Left renal cortex interstitium (tissue), 4 donors: Measurements from ENCODE around the gene KRT14. TPM values are rescaled to one million over a fixed set of nuclear protein-coding genes. Genes with fewer than 3 reads are reported as not detected.
"Not testable (repeated sequence)": the region's sequence is repeated elsewhere in the genome, so short reads cannot be mapped to it uniquely, and the experiment has no call there.

Source experiments
- DNase-seq, 4 donors: peaks; one replicate each; pipeline ENCODE4 v3.0.0-alpha.2; 2013; ENCODE audit warnings: low read depth in 4 of 4, low spot score in 2 of 4, missing footprints in 1 of 4
- polyA plus RNA-seq, 4 donors: library from polyadenylated mRNA; unstranded; fragments of 120-200 nt; gene quantifications; one replicate each; pipeline ENCODE4 v1.2.1, GENCODE V29; 2013; ENCODE audit not compliant: insufficient read length in 4 of 4

The KRT14 gene
- polyA plus RNA-seq, 4 donors, result 0.16 to 0.70 (median 0.51) TPM; not detected in 1

DNA sequence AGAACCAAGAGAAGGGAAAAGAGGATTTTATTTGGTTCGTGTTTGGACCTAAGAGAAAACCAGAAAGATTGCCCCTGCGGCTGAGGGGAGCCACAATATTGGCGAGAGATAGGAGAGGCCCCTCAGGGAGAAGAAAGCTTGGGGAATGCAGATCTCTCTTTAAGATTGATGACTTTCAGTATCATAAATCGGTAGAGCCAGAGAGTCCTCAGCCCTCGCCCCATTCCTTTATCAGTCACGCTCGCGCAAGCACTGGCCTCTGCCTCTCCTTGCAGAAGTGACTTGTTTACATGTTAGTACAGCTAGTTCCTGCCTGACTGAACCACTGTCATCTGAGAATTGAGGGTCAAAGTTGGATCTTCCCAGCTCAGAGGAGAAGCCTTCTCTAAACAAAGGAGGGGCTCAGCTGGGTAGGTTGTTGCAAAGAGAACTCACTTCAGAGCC, 37.1 kb downstream of the KRT14 start:
- no peak for DNase-seq

GRCh38 chr17:41548844-41549595, 37.7 kb downstream of the KRT14 start:
- DNase-seq, result peak in 3 of 4 donors; percentile 66 to 79 (median 77)

GRCh38 chr17:41547921-41548843, 38.5 kb downstream of the KRT14 start:
- no peak for DNase-seq

GRCh38 chr17:41547378-41547841, 39.3 kb downstream of the KRT14 start:
- DNase-seq, result no peak

DNA sequence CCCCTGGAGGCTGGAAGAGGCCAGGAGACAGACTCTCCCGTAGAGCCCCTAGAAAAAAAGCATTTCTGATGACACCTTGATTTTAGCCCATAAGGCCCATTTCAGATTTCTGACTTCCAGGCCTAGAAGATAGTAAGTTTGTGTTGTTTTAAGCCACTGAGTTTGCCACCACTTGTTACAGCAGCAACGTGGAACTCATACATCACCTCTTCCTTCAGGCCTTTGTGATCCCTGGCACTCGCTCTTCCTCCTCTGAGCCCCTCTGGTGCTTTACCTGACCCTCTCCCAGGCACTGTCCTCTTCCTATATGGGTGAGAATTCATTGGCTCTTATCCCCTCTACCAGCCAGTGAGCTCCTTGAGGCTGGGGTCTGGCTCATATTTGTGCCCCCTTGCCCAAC, 39.9 kb downstream of the KRT14 start:
- no peak for DNase-seq

DNA sequence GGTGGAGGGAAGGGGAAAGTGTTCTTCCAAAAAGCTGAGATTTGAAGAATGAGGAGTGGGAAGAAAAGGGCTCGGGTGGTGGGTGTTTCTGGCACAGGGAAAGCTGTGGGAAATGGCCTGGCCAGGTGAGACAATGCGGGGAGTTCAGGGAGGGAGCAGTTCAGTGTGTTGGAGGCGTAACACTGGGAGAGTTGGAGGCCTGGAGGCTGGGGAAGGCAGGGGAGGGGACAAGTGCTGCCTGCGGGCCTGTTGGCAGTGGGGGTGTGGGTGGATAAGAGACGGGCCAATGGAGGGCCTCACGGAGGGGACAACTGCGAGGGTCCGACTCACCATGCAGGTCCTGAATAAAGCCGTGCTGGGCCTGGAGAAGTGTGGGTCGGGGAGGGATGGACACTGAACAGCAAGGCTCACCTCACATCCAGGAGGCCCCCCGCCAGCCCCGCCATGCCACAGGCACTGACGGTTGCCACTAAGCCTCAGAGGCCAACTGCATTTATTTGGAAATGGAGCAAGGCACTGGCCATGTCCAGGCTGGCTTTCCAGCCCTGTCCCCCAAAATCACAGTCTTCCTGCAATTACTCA, 40.8 kb downstream of the KRT14 start:
- DNase-seq, result no peak

DNA sequence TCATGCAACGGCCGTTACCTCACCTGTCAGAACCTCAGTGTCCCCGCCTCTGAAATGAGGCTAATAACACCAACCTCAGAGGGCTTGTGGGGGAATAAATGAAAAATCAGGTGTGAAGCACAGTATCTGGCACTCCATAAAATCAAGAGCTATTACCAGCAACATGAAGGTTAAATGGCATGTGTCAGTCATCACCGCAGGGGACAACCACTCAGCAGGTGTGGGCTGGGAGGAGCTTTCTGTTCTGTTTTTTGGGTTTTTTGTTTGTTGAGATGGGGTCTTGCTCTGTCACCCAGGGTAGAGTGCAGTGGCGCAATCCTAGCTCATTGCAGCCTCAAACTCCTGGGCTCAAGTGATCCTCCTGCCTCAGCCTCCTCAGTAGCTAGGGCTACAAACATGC, 41.8 kb downstream of the KRT14 start:
- no peak for DNase-seq

DNA sequence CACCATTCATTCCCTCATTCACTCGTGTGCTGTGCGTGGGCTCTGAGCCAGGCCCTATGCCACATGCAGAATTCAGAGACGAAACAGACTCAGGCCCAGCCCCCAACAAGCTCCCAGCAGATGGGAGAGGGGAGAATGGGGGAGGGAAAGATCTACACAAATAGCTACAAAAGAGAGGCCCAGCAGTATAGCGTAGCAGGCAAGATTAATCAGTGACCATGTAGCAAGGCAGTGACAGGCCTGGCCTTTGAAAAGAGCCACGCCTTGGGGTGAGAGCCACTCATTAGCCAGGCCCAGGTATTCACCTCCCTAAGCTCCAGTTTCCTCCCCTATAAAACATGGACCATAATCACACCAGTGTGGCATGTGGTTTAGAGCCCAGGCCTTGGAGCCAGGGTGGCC, 42.2 kb downstream of the KRT14 start:
- DNase-seq, result no peak

DNA sequence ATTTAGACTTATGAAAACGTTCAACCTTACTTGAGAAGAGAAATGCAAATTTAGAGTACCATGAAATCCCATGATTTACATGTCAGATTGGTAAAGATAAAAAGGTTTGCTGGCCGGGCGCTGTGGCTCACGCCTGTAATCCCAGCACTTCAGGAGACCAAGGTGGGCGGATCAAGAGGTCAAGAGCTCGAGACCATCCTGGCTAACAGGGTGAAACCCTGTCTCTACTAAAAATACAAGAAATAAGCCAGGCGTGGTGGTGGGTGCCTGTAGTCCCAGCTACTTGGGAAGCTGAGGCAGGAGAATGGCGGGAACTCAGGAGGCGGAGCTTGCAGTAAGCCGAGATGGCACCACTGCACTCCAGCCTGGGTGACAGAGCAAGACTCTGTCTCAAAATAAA, 43.9 kb downstream of the KRT14 start:
- DNase-seq, result not testable (repeated sequence)

DNA sequence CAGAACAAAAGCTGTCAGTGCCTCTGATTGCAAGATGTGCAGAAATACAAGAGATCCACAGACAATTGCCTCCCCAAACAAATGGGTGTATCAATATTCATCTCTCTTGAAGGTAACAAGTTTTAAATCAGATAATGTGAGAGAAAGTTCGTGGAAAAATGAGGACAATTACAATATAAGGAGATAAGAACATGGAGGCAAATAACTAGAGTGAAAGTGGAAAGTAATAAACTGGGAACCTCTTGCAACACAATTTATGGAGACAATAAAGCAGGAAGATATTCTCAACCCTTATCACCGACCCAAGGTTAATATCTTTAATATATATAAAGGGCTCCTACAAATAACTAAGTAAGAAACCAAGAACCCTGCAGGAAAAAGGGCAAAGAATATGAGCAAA, 44.3 kb downstream of the KRT14 start:
- no peak for DNase-seq

DNA sequence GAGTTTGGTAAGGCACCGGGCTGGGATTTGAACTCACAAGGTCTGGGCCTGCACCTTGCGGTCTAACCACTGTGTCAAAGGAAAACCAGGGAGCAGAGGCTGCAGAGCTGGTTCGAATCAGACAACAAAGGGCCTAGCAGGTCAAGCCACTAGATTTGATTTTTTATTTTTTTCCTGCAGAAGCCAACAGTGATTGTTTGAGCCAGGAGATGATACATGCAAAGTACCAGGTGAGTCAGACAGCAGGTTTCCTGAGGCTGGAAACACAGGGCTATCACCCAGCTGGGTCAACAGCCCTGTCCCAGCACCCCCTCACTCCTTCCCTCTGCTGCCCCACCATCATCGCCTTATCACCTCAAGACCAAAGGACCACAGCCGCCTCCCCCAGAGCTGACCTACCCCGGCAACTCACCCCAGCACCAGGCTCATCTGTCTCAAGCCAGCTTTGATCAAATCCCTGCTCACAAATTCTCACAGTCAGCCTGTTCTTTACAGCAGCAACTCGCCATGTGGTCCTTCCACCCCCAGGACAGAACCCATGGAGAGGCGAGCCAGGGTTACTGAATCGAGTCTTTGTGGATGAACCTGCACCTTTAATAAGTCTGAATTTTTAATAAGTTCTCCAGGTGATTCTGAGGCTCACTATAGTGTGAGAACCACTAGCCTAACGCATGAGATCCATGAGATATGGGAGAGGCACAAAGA, 45.6 kb downstream of the KRT14 start:
- no peak for DNase-seq

- no peak for DNase-seq
These were observed 46.6 kb downstream of the KRT14 start for GRCh38 chr17:41539979-41540701.

DNA sequence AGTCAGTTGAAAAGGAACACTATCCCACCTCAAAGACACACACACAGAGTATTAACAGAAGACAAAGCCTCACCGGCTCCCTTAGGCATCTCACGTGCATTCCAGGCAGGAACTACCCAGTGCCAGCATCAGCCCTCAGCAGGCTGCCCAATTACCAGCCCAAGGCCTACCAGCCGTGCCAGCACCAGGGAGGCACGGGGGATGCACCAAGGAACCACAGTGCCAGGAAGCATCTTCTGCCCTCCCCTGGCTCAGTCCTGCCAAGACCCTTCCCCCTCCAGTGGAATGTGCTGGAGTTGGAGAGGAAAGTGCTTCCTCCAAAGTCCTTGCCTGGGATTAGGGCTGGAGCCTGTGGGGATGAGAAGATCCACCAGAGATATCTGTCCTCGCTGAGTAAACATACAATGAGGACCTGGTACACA, 47.6 kb downstream of the KRT14 start:
- no peak for DNase-seq

DNA sequence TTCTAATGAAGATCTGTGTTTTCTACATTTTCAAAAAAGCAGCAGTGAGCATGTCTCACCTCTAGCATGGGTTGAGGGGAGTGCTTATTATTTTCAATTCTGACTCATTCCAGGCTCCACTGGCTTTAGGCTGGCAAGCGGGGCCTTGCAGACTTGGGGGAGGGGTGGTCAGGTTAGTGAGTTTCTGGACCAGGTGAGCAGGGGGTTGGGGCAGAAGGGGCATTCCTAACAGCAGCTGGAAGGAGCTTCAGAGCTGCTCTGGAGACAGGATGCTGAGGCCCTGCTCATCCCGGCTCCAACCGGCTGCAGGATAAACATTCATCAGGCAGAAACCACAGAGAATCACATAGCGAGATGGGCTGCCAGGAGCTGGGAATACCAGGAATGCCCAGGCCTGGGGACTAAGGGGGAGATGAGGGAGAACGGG, 48.1 kb downstream of the KRT14 start:
- no peak for DNase-seq

DNA sequence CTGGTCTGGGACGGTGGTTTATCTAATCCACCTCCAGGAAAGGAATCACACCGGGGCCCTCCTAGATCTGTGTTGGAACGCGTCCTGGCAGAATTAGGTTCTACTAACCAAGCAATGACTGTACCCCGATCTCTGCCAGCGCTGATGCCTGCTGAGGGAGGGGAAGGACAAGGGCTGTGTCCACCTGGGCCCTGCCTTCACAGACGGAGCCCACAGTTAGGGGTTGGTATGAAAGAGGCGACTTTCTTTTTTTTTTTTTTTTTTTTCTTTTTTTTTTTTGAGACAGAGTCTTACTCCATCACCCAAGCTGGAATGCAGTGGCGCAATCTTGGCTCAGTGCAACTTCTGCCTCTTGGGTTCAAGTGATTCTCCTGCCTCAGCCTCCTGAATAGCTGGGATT, 48.7 kb downstream of the KRT14 start:
- no peak for DNase-seq

DNA sequence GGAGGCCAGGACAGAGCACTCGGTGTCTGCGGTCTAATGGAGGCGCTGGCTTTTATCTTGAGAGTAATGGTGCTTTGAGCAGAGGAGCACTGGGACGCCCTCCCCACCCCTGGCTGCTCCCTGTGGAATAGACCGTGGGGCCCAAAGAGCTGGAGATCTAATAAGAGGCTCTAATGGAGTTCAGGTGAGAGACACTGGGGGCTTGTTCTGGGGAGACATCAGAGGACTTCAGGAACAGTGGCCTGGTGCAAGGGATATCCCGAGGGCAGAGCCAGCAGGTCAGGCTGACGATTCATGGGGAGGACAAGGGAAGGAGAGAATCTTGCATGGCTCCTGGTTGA, 49.1 kb downstream of the KRT14 start:
- DNase-seq, result no peak

DNA sequence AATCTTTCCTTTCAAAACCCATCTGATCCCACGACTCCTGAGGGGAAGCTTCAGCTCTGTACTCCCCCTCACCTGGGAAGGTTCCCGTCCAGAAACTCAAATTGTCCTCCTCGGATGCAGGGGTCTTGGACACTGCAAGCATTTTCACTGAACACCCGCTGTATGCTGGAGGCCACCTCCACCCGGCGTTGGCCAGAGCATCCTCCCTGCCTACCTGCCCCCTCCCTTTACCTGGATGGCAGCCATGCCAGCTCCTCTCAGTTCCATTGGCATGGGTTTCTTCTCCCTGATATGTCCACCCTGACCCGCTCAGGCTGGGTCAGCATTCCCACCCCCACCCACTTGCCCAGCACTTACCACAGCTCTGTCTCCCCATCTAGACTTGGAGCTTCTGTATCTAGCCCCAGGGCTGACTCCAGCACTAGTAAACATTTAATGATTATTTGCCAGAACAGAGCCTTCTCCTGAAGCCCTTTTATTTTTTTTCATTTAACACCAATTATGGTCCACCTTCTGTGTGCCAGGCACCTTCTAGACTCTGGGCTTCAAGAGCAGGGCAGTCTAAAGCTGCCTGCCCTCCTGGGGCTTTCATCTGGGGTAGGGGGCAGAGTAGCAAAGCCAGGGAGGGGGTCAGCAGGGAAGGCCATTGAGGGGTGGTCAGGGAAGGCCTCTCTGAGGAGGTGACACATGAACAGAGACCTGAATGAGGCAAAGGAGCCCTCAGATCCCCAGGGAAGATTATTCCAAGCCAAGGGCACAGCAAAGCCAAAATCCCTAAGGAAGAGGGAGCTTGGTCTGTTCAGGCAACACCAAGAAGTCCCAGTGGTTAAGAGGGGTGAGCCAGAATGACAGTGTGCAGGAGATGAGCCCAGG, 49.7 kb downstream of the KRT14 start:
- DNase-seq, result no peak

DNA sequence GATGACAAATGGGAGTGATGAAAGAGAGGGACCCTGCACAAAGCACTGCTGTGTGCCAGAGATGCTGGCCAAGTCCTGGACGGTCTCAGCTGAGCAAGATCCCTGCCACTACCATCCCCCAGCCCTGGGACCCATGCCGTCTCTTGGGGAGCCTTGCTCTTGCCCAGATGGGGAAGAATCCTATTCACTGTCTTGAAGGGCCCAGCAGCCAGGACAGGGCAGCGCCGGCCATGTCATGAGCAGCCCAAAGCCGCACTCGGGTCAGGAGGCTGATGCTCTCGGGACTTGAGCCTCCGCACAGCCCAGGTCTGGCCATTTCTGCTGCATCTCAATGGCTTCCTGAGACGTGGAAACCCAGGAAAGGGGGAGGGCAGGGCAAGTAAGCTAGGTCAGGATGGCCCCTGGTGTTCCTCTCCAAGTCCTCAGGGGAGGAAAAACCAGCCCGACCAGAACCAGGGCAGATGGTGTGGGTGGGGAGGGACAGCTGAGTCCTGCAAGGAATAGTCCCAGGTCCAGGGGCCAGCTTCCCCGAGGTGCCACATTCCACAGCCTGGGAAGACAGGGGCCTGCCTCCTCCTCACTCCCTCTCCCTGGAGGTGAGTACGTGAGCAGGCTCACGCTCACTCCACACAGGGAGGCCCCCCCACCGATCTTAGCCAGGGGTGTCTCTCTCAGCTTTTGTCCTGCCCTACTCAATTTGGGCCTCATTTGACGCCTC, 50.8 kb downstream of the KRT14 start:
- no peak for DNase-seq
